ENCODE results near the gene ACBD6.

DNA sequence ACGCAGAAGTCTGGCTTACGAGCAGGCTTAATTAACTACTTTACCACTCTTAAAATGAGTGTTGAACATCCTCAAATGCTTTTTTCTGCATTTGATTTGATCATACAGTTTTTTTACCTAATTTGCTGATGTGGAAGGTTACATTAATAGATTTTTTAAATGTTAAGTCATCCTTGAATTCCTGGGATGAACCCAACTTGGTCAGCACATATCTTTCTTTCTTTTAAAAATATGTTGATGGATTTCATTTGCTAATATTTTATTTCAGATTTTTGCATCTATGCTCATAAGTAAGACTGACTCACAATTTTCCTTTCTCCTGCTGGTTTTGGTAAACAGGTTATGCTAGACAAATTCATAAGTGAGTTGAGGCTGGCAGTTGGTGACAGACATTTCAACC, 189.5 kb downstream of the ACBD6 start:
- TF ChIP-seq POLR2A (IDR thresholded peaks at IDR 0.05): no peak
- TF ChIP-seq POLR2AphosphoS5 (IDR thresholded peaks at IDR 0.05): no peak
- TF ChIP-seq, protein P1, sequence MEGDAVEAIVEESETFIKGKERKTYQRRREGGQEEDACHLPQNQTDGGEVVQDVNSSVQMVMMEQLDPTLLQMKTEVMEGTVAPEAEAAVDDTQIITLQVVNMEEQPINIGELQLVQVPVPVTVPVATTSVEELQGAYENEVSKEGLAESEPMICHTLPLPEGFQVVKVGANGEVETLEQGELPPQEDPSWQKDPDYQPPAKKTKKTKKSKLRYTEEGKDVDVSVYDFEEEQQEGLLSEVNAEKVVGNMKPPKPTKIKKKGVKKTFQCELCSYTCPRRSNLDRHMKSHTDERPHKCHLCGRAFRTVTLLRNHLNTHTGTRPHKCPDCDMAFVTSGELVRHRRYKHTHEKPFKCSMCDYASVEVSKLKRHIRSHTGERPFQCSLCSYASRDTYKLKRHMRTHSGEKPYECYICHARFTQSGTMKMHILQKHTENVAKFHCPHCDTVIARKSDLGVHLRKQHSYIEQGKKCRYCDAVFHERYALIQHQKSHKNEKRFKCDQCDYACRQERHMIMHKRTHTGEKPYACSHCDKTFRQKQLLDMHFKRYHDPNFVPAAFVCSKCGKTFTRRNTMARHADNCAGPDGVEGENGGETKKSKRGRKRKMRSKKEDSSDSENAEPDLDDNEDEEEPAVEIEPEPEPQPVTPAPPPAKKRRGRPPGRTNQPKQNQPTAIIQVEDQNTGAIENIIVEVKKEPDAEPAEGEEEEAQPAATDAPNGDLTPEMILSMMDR (IDR thresholded peaks at IDR 0.05): no peak
